RKO (cell line): ENCODE data around the gene KMT2E.
"Not testable (repeated sequence)": the region's sequence is repeated elsewhere in the genome, so short reads cannot be mapped to it uniquely, and the experiment has no call there.

ENCODE experiments used
- DNase-seq: peaks from one replicate; pipeline ENCODE4 v3.0.0-alpha.2; 2016; ENCODE audit warnings: low spot score

Gene KMT2E

GRCh38 chr7:104982308-104983075, 31.5 kb upstream of the KMT2E start:
- peak; percentile 69 for DNase-seq

GRCh38 chr7:104983076-104983577, 30.9 kb upstream of the KMT2E start:
- peak; percentile 56 for DNase-seq

GRCh38 chr7:104983578-104984539, 30.1 kb upstream of the KMT2E start:
- peak; percentile 95 for DNase-seq

GRCh38 chr7:104984585-104985258, 29.3 kb upstream of the KMT2E start:
- DNase-seq: peak; percentile 39

- no peak for DNase-seq
Observed at GRCh38 chr7:104985259-104985617, 28.8 kb upstream of the KMT2E start.

- DNase-seq: no peak
Observed at GRCh38 chr7:104986628-104987259, 27.3 kb upstream of the KMT2E start.

GRCh38 chr7:104987403-104987802, 26.6 kb upstream of the KMT2E start:
- DNase-seq: not testable (repeated sequence)

GRCh38 chr7:104990983-104991382, 23.0 kb upstream of the KMT2E start:
- DNase-seq: no peak

GRCh38 chr7:104992306-104992705, 21.7 kb upstream of the KMT2E start:
- DNase-seq: no peak

- DNase-seq: no peak
Observed at GRCh38 chr7:104993217-104993862, 20.7 kb upstream of the KMT2E start.

- no peak for DNase-seq
Observed at GRCh38 chr7:104998040-104998752, 15.8 kb upstream of the KMT2E start.

- no peak for DNase-seq
Observed at GRCh38 chr7:105000200-105000599, 13.8 kb upstream of the KMT2E start.

GRCh38 chr7:105000927-105001336, 13.1 kb upstream of the KMT2E start:
- DNase-seq: no peak

- no peak for DNase-seq
Observed at GRCh38 chr7:105001652-105002184, 12.3 kb upstream of the KMT2E start.

- peak; percentile 75 for DNase-seq
Observed at GRCh38 chr7:105003275-105003674, 10.7 kb upstream of the KMT2E start.

- no peak for DNase-seq
Observed at GRCh38 chr7:105003872-105004510, 10.0 kb upstream of the KMT2E start.

- DNase-seq: not testable (repeated sequence)
Observed at GRCh38 chr7:105005006-105005405, 9.0 kb upstream of the KMT2E start.

GRCh38 chr7:105005486-105005885, 8.5 kb upstream of the KMT2E start:
- DNase-seq: not testable (repeated sequence)

GRCh38 chr7:105006367-105007136, 7.5 kb upstream of the KMT2E start:
- DNase-seq: no peak
